HEK293 (cell line): ENCODE results near the gene ARHGAP10.
A peak's percentile ranks its signal among the peaks of the same experiment; 100 is the strongest.

Experiments used
- CTCF ChIA-PET: fragments of 350-600 bp; formaldehyde crosslinking; extraction: SDS; loops from one replicate; lab custom pipeline; 2021; ENCODE audit warnings: antibody characterized with exemption; lab: Yijun Ruan, JAX
- POLR2A ChIA-PET: fragments of 300-600 bp; formaldehyde crosslinking; extraction: SDS; loops from one replicate; lab custom pipeline; 2020; ENCODE audit warnings: antibody characterized with exemption, inconsistent platforms; lab: Yijun Ruan, JAX
- H3K27ac ChIP-seq: fragments of 200-500 bp; sonication (Bioruptor generic); 2 replicates; pipeline ENCODE4 v1.5.1; 2014; ENCODE audit warnings: low read depth, low read length, control low read depth, inconsistent platforms; ENCODE audit errors: extremely low read depth
- H3K36me3 ChIP-seq, 2 experiments: fragments of 200-500 bp in 1 of 2; sonication (Bioruptor generic) in 1 of 2; 1 replicate in 1 of 2; 2 replicates in 1 of 2; pipeline ENCODE4 v1.5.1; 2014 to 2017; ENCODE audit warnings: inconsistent platforms in 2 of 2, low read length in 2 of 2; ENCODE audit not compliant: control insufficient read depth in 2 of 2, insufficient read depth in 1 of 2
- H3K4me1 ChIP-seq: fragments of 200-500 bp; sonication (Bioruptor generic); 2 replicates; pipeline ENCODE4 v1.5.1; 2014; ENCODE audit warnings: mild to moderate bottlenecking, low read length, inconsistent platforms; ENCODE audit not compliant: control insufficient read depth, insufficient read depth
- H3K4me3 ChIP-seq: 2 replicates; pipeline ENCODE4 v1.5.1; 2011; ENCODE audit warnings: low read depth, mild to moderate bottlenecking, control low read depth, low read length, moderate library complexity
- H3K9me3 ChIP-seq: fragments of 200-500 bp; sonication (Bioruptor generic); 2 replicates; pipeline ENCODE4 v1.5.1; 2014; ENCODE audit warnings: low read depth, low read length, inconsistent platforms; ENCODE audit not compliant: control insufficient read depth, insufficient read depth
- GLI2 ChIP-seq: fragments of 450-650 bp; formaldehyde crosslinking; IDR thresholded peaks from 2 replicates; pipeline ENCODE4; 2017; ENCODE audit warnings: missing biosample characterization, missing genetic modification characterization, low read depth, borderline replicate concordance
- SCRT2 ChIP-seq: fragments of 450-650 bp; formaldehyde crosslinking; IDR thresholded peaks from 2 replicates; pipeline ENCODE4 v1.5.1; 2016; ENCODE audit warnings: missing biosample characterization, missing genetic modification characterization
- ZEB2 ChIP-seq: fragments of 450-650 bp; formaldehyde crosslinking; IDR thresholded peaks from 2 replicates; pipeline ENCODE4 v1.5.1; 2016; ENCODE audit warnings: missing biosample characterization, missing genetic modification characterization
- ZNF138 ChIP-seq: fragments of 450-650 bp; formaldehyde crosslinking; IDR thresholded peaks from 2 replicates; pipeline ENCODE4 v1.5.1; 2016; ENCODE audit warnings: missing biosample characterization, missing genetic modification characterization, borderline replicate concordance
- ZNF157 ChIP-seq: fragments of 450-650 bp; formaldehyde crosslinking; IDR thresholded peaks from 2 replicates; pipeline ENCODE4 v1.5.1; 2016; ENCODE audit warnings: missing biosample characterization, missing genetic modification characterization
- ZNF610 ChIP-seq: fragments of 450-650 bp; formaldehyde crosslinking; IDR thresholded peaks from 2 replicates; pipeline ENCODE4 v1.5.1; 2016; ENCODE audit warnings: missing biosample characterization, missing genetic modification characterization, borderline replicate concordance
- TF ChIP-seq, protein P1 (sequence below): fragments of 450-650 bp; formaldehyde crosslinking; IDR thresholded peaks from 2 replicates; pipeline ENCODE4 v1.5.1; 2017; ENCODE audit warnings: missing biosample characterization, missing genetic modification characterization
- TF ChIP-seq, protein P2 (sequence below): fragments of 450-650 bp; formaldehyde crosslinking; IDR thresholded peaks from 2 replicates; pipeline ENCODE4 v1.5.1; 2017; ENCODE audit warnings: missing biosample characterization, missing genetic modification characterization
- TF ChIP-seq, protein P3 (sequence below): fragments of 450-650 bp; formaldehyde crosslinking; IDR thresholded peaks from 2 replicates; pipeline ENCODE4 v1.5.1; 2016; ENCODE audit warnings: missing biosample characterization, missing genetic modification characterization, borderline replicate concordance
- TF ChIP-seq, protein P4 (sequence below): fragments of 450-650 bp; formaldehyde crosslinking; IDR thresholded peaks from 2 replicates; pipeline ENCODE4 v1.5.1; 2016; ENCODE audit warnings: missing biosample characterization, missing genetic modification characterization
- TF ChIP-seq, protein P5 (sequence below): fragments of 450-650 bp; formaldehyde crosslinking; IDR thresholded peaks from 2 replicates; pipeline ENCODE4 v1.5.1; 2016; ENCODE audit warnings: missing biosample characterization, missing genetic modification characterization
- TF ChIP-seq, protein P6 (sequence below): fragments of 450-650 bp; formaldehyde crosslinking; IDR thresholded peaks from 2 replicates; pipeline ENCODE4 v1.5.1; 2016; ENCODE audit warnings: missing biosample characterization, missing genetic modification characterization, low read depth
- TF ChIP-seq, protein P7 (sequence below): fragments of 450-650 bp; formaldehyde crosslinking; IDR thresholded peaks from 2 replicates; pipeline ENCODE4; 2016; ENCODE audit warnings: missing biosample characterization, missing genetic modification characterization
- TF ChIP-seq, protein P8 (sequence below): fragments of 450-650 bp; formaldehyde crosslinking; IDR thresholded peaks from 2 replicates; pipeline ENCODE4 v1.5.1; 2017; ENCODE audit warnings: missing biosample characterization, missing genetic modification characterization

The ARHGAP10 gene

DNA sequence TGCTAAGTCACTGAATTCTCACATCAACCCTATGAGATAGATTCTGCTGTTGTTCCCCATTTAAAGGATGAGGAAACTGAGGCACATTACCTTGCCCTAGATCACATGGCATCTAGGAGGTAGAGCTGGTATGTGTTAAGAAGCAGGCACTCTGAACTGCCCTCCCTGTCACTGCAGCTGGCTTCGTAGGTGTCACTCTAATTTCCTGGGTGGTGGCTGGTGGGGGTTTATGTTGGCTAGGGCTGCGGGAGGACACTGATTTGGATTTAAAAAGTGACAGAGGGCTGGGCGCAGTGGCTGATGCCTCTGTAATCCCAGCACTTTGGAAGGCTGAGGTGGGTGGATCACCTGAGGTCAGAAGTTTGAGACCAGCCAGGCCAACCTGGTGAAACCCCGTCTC lies 93.0 kb downstream of the ARHGAP10 start (continued):
- TF ChIP-seq, protein P1, sequence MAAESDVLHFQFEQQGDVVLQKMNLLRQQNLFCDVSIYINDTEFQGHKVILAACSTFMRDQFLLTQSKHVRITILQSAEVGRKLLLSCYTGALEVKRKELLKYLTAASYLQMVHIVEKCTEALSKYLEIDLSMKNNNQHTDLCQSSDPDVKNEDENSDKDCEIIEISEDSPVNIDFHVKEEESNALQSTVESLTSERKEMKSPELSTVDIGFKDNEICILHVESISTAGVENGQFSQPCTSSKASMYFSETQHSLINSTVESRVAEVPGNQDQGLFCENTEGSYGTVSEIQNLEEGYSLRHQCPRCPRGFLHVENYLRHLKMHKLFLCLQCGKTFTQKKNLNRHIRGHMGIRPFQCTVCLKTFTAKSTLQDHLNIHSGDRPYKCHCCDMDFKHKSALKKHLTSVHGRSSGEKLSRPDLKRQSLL = no peak
- TF ChIP-seq, protein P2, sequence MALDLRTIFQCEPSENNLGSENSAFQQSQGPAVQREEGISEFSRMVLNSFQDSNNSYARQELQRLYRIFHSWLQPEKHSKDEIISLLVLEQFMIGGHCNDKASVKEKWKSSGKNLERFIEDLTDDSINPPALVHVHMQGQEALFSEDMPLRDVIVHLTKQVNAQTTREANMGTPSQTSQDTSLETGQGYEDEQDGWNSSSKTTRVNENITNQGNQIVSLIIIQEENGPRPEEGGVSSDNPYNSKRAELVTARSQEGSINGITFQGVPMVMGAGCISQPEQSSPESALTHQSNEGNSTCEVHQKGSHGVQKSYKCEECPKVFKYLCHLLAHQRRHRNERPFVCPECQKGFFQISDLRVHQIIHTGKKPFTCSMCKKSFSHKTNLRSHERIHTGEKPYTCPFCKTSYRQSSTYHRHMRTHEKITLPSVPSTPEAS (tag by site-specific recombination) = no peak
- no peak for TF ChIP-seq ZNF610 (tag by site-specific recombination)
- TF ChIP-seq, protein P3, sequence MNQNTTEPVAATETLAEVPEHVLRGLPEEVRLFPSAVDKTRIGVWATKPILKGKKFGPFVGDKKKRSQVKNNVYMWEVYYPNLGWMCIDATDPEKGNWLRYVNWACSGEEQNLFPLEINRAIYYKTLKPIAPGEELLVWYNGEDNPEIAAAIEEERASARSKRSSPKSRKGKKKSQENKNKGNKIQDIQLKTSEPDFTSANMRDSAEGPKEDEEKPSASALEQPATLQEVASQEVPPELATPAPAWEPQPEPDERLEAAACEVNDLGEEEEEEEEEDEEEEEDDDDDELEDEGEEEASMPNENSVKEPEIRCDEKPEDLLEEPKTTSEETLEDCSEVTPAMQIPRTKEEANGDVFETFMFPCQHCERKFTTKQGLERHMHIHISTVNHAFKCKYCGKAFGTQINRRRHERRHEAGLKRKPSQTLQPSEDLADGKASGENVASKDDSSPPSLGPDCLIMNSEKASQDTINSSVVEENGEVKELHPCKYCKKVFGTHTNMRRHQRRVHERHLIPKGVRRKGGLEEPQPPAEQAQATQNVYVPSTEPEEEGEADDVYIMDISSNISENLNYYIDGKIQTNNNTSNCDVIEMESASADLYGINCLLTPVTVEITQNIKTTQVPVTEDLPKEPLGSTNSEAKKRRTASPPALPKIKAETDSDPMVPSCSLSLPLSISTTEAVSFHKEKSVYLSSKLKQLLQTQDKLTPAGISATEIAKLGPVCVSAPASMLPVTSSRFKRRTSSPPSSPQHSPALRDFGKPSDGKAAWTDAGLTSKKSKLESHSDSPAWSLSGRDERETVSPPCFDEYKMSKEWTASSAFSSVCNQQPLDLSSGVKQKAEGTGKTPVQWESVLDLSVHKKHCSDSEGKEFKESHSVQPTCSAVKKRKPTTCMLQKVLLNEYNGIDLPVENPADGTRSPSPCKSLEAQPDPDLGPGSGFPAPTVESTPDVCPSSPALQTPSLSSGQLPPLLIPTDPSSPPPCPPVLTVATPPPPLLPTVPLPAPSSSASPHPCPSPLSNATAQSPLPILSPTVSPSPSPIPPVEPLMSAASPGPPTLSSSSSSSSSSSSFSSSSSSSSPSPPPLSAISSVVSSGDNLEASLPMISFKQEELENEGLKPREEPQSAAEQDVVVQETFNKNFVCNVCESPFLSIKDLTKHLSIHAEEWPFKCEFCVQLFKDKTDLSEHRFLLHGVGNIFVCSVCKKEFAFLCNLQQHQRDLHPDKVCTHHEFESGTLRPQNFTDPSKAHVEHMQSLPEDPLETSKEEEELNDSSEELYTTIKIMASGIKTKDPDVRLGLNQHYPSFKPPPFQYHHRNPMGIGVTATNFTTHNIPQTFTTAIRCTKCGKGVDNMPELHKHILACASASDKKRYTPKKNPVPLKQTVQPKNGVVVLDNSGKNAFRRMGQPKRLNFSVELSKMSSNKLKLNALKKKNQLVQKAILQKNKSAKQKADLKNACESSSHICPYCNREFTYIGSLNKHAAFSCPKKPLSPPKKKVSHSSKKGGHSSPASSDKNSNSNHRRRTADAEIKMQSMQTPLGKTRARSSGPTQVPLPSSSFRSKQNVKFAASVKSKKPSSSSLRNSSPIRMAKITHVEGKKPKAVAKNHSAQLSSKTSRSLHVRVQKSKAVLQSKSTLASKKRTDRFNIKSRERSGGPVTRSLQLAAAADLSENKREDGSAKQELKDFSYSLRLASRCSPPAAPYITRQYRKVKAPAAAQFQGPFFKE = no peak
- TF ChIP-seq, protein P4, sequence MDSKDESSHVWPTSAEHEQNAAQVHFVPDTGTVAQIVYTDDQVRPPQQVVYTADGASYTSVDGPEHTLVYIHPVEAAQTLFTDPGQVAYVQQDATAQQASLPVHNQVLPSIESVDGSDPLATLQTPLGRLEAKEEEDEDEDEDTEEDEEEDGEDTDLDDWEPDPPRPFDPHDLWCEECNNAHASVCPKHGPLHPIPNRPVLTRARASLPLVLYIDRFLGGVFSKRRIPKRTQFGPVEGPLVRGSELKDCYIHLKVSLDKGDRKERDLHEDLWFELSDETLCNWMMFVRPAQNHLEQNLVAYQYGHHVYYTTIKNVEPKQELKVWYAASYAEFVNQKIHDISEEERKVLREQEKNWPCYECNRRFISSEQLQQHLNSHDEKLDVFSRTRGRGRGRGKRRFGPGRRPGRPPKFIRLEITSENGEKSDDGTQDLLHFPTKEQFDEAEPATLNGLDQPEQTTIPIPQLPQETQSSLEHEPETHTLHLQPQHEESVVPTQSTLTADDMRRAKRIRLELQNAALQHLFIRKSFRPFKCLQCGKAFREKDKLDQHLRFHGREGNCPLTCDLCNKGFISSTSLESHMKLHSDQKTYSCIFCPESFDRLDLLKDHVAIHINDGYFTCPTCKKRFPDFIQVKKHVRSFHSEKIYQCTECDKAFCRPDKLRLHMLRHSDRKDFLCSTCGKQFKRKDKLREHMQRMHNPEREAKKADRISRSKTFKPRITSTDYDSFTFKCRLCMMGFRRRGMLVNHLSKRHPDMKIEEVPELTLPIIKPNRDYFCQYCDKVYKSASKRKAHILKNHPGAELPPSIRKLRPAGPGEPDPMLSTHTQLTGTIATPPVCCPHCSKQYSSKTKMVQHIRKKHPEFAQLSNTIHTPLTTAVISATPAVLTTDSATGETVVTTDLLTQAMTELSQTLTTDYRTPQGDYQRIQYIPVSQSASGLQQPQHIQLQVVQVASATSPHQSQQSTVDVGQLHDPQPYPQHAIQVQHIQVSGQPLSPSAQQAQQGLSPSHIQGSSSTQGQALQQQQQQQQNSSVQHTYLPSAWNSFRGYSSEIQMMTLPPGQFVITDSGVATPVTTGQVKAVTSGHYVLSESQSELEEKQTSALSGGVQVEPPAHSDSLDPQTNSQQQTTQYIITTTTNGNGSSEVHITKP (tag by site-specific recombination) = no peak
- TF ChIP-seq SCRT2 (tag by site-specific recombination) = no peak
- TF ChIP-seq ZNF138 (tag by site-specific recombination) = no peak
- no peak for TF ChIP-seq GLI2 (tag by site-specific recombination)

DNA sequence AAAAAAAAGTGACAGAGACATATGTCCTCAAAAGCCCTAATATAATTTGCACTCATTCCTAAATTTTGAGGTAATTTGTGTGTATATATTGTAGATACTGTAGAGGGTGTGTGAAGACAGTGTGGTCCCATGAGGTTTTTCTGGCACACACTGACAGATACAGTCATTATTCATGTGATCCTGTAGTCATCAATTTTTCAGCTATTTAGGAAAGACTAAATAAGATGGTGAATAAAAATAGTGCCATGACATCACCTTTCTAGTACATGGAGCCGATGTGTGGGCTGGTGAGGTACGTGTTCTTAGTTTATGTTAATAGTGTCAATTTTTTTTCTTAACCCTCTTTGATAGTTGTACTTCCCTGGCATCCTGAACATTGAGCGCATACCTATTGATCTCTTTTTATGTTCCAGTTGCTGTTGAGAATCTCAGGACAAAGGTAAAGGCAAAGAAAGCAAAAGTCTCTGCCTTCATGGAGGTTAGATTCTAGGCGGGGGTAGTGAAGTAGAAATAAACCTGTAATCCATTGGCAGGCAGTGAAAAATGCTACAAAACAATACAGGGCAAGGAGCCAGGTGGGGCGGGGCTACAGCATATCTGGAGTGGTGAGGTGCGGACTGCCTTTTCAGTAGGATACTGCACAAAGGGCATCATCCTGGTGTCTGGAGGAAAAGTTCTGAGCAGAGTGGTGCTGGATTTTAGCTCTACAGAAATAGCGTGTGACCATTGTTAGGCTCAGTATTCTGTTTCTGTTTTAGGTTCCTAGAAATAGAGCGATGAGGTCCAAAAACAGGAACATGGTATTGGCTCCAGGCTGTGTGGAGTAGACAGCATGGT lies 93.8 kb downstream of the ARHGAP10 start:
- H3K9me3 ChIP-seq = no peaks in the 10 kb centered on the region
- CTCF ChIA-PET = no interaction called here
- peaks cover 30% of the 10 kb centered on the region for H3K4me1 ChIP-seq
- POLR2A ChIA-PET = no interaction called here
- H3K36me3 ChIP-seq = peaks cover 0 to 7% of the 10 kb centered on the region in 2 experiments; a peak in 1 of 3 replicates
- H3K27ac ChIP-seq = peak overlapping the region; percentile 36; the same call in 1 of the 2 replicates
- H3K4me3 ChIP-seq = no peak overlapping the region
- TF ChIP-seq, protein P5, sequence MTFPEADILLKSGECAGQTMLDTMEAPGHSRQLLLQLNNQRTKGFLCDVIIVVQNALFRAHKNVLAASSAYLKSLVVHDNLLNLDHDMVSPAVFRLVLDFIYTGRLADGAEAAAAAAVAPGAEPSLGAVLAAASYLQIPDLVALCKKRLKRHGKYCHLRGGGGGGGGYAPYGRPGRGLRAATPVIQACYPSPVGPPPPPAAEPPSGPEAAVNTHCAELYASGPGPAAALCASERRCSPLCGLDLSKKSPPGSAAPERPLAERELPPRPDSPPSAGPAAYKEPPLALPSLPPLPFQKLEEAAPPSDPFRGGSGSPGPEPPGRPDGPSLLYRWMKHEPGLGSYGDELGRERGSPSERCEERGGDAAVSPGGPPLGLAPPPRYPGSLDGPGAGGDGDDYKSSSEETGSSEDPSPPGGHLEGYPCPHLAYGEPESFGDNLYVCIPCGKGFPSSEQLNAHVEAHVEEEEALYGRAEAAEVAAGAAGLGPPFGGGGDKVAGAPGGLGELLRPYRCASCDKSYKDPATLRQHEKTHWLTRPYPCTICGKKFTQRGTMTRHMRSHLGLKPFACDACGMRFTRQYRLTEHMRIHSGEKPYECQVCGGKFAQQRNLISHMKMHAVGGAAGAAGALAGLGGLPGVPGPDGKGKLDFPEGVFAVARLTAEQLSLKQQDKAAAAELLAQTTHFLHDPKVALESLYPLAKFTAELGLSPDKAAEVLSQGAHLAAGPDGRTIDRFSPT (tag by site-specific recombination) = peak; percentile 22; the same call in 1 of the 2 replicates
- TF ChIP-seq, protein P6, sequence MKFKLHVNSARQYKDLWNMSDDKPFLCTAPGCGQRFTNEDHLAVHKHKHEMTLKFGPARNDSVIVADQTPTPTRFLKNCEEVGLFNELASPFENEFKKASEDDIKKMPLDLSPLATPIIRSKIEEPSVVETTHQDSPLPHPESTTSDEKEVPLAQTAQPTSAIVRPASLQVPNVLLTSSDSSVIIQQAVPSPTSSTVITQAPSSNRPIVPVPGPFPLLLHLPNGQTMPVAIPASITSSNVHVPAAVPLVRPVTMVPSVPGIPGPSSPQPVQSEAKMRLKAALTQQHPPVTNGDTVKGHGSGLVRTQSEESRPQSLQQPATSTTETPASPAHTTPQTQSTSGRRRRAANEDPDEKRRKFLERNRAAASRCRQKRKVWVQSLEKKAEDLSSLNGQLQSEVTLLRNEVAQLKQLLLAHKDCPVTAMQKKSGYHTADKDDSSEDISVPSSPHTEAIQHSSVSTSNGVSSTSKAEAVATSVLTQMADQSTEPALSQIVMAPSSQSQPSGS (tag by site-specific recombination) = peak; percentile 85
- TF ChIP-seq ZEB2 (tag by site-specific recombination) (0 out of 2 replicates have a peak, but pooled peaks have one; percentile 18), ZNF157 (tag by site-specific recombination) (no peak)
- TF ChIP-seq, protein P7, sequence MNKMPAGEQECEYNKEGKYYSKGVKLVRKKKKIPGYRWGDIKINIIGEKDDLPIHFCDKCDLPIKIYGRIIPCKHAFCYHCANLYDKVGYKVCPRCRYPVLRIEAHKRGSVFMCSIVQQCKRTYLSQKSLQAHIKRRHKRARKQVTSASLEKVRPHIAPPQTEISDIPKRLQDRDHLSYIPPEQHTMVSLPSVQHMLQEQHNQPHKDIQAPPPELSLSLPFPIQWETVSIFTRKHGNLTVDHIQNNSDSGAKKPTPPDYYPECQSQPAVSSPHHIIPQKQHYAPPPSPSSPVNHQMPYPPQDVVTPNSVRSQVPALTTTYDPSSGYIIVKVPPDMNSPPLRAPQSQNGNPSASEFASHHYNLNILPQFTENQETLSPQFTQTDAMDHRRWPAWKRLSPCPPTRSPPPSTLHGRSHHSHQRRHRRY (tag by site-specific recombination) = no peak
- TF ChIP-seq, protein P8, sequence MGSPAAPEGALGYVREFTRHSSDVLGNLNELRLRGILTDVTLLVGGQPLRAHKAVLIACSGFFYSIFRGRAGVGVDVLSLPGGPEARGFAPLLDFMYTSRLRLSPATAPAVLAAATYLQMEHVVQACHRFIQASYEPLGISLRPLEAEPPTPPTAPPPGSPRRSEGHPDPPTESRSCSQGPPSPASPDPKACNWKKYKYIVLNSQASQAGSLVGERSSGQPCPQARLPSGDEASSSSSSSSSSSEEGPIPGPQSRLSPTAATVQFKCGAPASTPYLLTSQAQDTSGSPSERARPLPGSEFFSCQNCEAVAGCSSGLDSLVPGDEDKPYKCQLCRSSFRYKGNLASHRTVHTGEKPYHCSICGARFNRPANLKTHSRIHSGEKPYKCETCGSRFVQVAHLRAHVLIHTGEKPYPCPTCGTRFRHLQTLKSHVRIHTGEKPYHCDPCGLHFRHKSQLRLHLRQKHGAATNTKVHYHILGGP = no peak
